Thyroid gland (tissue), 4 donors: ENCODE measurements around the gene RFLNA. TPM values are rescaled to one million over a fixed set of nuclear protein-coding genes. Genes with fewer than 3 reads are reported as not detected.

Source experiments
- DNase-seq, 2 donors: peaks; one replicate each; pipeline ENCODE4 v3.0.0-alpha.2; 2019
- H3K27ac ChIP-seq, 3 donors: fragments of 200-600 bp; sonication (generic); 1 replicate in 2 of 3; 2 replicates in 1 of 3; pipeline ENCODE4 v1.5.1; 2016 to 2019; ENCODE audit warnings: mild to moderate bottlenecking in 1 of 3, moderate library complexity in 1 of 3
- H3K27me3 ChIP-seq: fragments of 200-600 bp; sonication (generic); one replicate; pipeline ENCODE4 v1.5.1; 2019
- H3K36me3 ChIP-seq, 2 donors: fragments of 200-600 bp; sonication (generic); one replicate each; pipeline ENCODE4 v1.5.1; 2016 to 2019
- H3K4me1 ChIP-seq, 2 donors: fragments of 200-600 bp; sonication (generic); one replicate each; pipeline ENCODE4 v1.5.1; 2017 to 2019
- H3K4me3 ChIP-seq, 3 donors: fragments of 200-600 bp; sonication (generic); replicated peaks in 1 of 3; 1 replicate in 2 of 3; 2 replicates in 1 of 3; pipeline ENCODE4 v1.5.1; 2016; ENCODE audit warnings: mild to moderate bottlenecking in 1 of 3
- H3K9me3 ChIP-seq: fragments of 200-600 bp; sonication (generic); one replicate; pipeline ENCODE4 v1.5.1; 2017
- CTCF ChIP-seq, 6 experiments: fragments of 200-600 bp in 3 of 6; fragments of 450-650 bp in 3 of 6; sonication (generic) in 3 of 6; IDR thresholded peaks; one replicate each; pipeline ENCODE4 v1.5.1; 2016 to 2019; ENCODE audit warnings: antibody characterized with exemption in 6 of 6, mild to moderate bottlenecking in 2 of 6, inconsistent platforms in 1 of 6, moderate library complexity in 1 of 6
- POLR2A ChIP-seq, 2 donors: fragments of 450-650 bp; IDR thresholded peaks; one replicate each; pipeline ENCODE4 v1.6.1; 2017; ENCODE audit warnings: antibody characterized with exemption in 2 of 2, mild to moderate bottlenecking in 2 of 2, moderate library complexity in 1 of 2
- WGBS, 2 donors: methylation state at CpG; one replicate each; pipeline ENCODE4 v1.1.5; 2017; 5-methylcytosine and 5-hydroxymethylcytosine counted together
- intact Hi-C: fragments of 100-400 bp; cut with DNase I; formaldehyde crosslinking; loops from one replicate; pipeline ENCODE4 v1.15.1; 2023
- total RNA-seq, 4 donors: library from RNA; depleted of rRNA; stranded (reverse); fragments of >200 nt; gene quantifications; one replicate each; pipeline ENCODE4 v1.2.3, GENCODE V29; 2016

Gene RFLNA
- total RNA-seq, 4 donors from 2014 or later, result 0.40 to 4.5 TPM; not detected in 2

GRCh38 chr12:124323771-124324530, 29.1 kb downstream of the RFLNA start:
- no peak for DNase-seq
- no peak overlapping the region for H3K27ac ChIP-seq
- no peak overlapping the region for H3K4me3 ChIP-seq
- TF ChIP-seq POLR2A (IDR thresholded peaks at IDR 0.05) (no peak), CTCF (IDR thresholded peaks at IDR 0.05) (no peak)
- H3K9me3 ChIP-seq, result no peaks in the 10 kb centered on the region
- 97 to 98% methylated on average over 11 of the region's 11 CpGs for WGBS, 2 donors
- peaks cover 34 to 37% of the 10 kb centered on the region in 2 donors for H3K36me3 ChIP-seq
- no peaks in the 10 kb centered on the region for H3K27me3 ChIP-seq
- H3K4me1 ChIP-seq, result no peaks in the 10 kb centered on the region
- intact Hi-C loops, result no loop called here

GRCh38 chr12:124324803-124325705, 30.2 kb downstream of the RFLNA start:
- 92 to 95% methylated on average over 21 to 47 of the region's 57 CpGs for WGBS, 2 donors
- H3K27ac ChIP-seq, result no peak overlapping the region
- H3K36me3 ChIP-seq, result peaks cover 38 to 40% of the 10 kb centered on the region in 2 donors
- no peaks in the 10 kb centered on the region for H3K9me3 ChIP-seq
- H3K4me3 ChIP-seq, result no peak overlapping the region
- no peak for TF ChIP-seq CTCF (IDR thresholded peaks at IDR 0.05)
- no peak for TF ChIP-seq POLR2A (IDR thresholded peaks at IDR 0.05)
- intact Hi-C loops, result no loop called here
- no peak for DNase-seq
- H3K4me1 ChIP-seq, result no peaks in the 10 kb centered on the region
- H3K27me3 ChIP-seq, result no peaks in the 10 kb centered on the region

- intact Hi-C loops, result no loop called here
- no peaks in the 10 kb centered on the region for H3K9me3 ChIP-seq
- H3K27ac ChIP-seq, result no peak overlapping the region
- DNase-seq, result no peak
- no peak overlapping the region for H3K4me3 ChIP-seq
- no peaks in the 10 kb centered on the region for H3K4me1 ChIP-seq
- TF ChIP-seq POLR2A (IDR thresholded peaks at IDR 0.05), result no peak
- TF ChIP-seq CTCF (IDR thresholded peaks at IDR 0.05), result no peak
- H3K27me3 ChIP-seq, result no peaks in the 10 kb centered on the region
- H3K36me3 ChIP-seq, result peaks cover 44 to 48% of the 10 kb centered on the region in 2 donors
- 81% methylated on average over 6 of the region's 23 CpGs; no CpG with 5 or more reads in 1 of the 2 donors for WGBS, 2 donors
These were observed 31.2 kb downstream of the RFLNA start for GRCh38 chr12:124326104-124326503.

- TF ChIP-seq CTCF (IDR thresholded peaks at IDR 0.05) (no peak), POLR2A (IDR thresholded peaks at IDR 0.05) (no peak)
- H3K27ac ChIP-seq, result no peak overlapping the region
- H3K27me3 ChIP-seq, result no peaks in the 10 kb centered on the region
These were observed 32.0 kb downstream of the RFLNA start for GRCh38 chr12:124326871-124327270.

More at GRCh38 chr12:124326871-124327270, 32.0 kb downstream of the RFLNA start:
- intact Hi-C loops, result no loop called here
- WGBS, 2 donors, result 91% methylated on average over 9 of the region's 9 CpGs
- no peak for DNase-seq
- Histone ChIP-seq H3K4me3 (no peak overlapping the region), H3K36me3 (peaks cover 47 to 56% of the 10 kb centered on the region in 2 donors), H3K4me1 (no peaks in the 10 kb centered on the region), H3K9me3 (no peaks in the 10 kb centered on the region)
